Astrocyte (in vitro differentiated cells and primary cell): ENCODE data around the gene RPGR. TPM values are rescaled to one million over a fixed set of nuclear protein-coding genes. Genes with fewer than 3 reads are reported as not detected.

ENCODE experiments used
- DNase-seq: peaks from one replicate; pipeline ENCODE4 v3.0.0-alpha.2; 2010; ENCODE audit warnings: low read depth
- FAIRE-seq: peaks from 2 replicates; lab custom pipeline; 2011; peaks lifted over from hg19 to GRCh38; lab: Jason Lieb, UNC
- H2AFZ ChIP-seq: 2 replicates; pipeline ENCODE4 v1.6.0; 2012; ENCODE audit warnings: low read depth, low read length, inconsistent platforms
- H3K27ac ChIP-seq: 2 replicates; pipeline ENCODE4 v1.5.1; 2011; ENCODE audit warnings: low read depth, low read length, inconsistent platforms
- H3K27me3 ChIP-seq: 2 replicates; pipeline ENCODE4 v1.6.0; 2011; ENCODE audit warnings: low read length, inconsistent platforms; ENCODE audit not compliant: insufficient read depth
- H3K36me3 ChIP-seq: 2 replicates; pipeline ENCODE4 v1.5.1; 2011; ENCODE audit warnings: low read length, inconsistent platforms; ENCODE audit not compliant: insufficient read depth
- H3K4me1 ChIP-seq: 2 replicates; pipeline ENCODE4 v1.5.1; 2011; ENCODE audit warnings: low read length, inconsistent platforms; ENCODE audit not compliant: insufficient read depth
- H3K4me2 ChIP-seq: 2 replicates; pipeline ENCODE4 v1.6.0; 2012; ENCODE audit warnings: low read length, inconsistent platforms
- H3K4me3 ChIP-seq: 2 replicates; pipeline ENCODE4 v1.5.1; 2011; ENCODE audit warnings: low read depth, mild to moderate bottlenecking, low read length, inconsistent platforms; ENCODE audit not compliant: insufficient read depth
- H3K79me2 ChIP-seq: 2 replicates; pipeline ENCODE4 v1.6.0; 2012; ENCODE audit warnings: mild to moderate bottlenecking, low read length, inconsistent platforms; ENCODE audit not compliant: insufficient read depth
- H3K9ac ChIP-seq: 2 replicates; pipeline ENCODE4 v1.6.0; 2012; ENCODE audit warnings: mild to moderate bottlenecking, low read length, inconsistent platforms
- H3K9me3 ChIP-seq: 2 replicates; pipeline ENCODE4 v1.5.1; 2012; ENCODE audit warnings: low read depth, mild to moderate bottlenecking, low read length, inconsistent platforms; ENCODE audit not compliant: insufficient read depth
- H4K20me1 ChIP-seq: 2 replicates; pipeline ENCODE4 v1.6.0; 2012; ENCODE audit warnings: low read length, inconsistent platforms; ENCODE audit not compliant: insufficient read depth
- H3K27ac Mint-ChIP-seq: one replicate; pipeline ENCODE4 v1.8.0; 2021; ENCODE audit warnings: mild to moderate bottlenecking, mixed read lengths; ENCODE audit not compliant: unreplicated experiment
- H3K27me3 Mint-ChIP-seq: one replicate; pipeline ENCODE4 v1.8.0; 2021; ENCODE audit warnings: low read depth, mixed read lengths; ENCODE audit not compliant: unreplicated experiment
- H3K36me3 Mint-ChIP-seq: one replicate; pipeline ENCODE4 v1.8.0; 2021; ENCODE audit warnings: low read depth, mixed read lengths; ENCODE audit not compliant: unreplicated experiment
- H3K4me1 Mint-ChIP-seq: one replicate; pipeline ENCODE4 v1.8.0; 2021; ENCODE audit warnings: low read depth, mixed read lengths; ENCODE audit not compliant: unreplicated experiment
- H3K4me3 Mint-ChIP-seq: one replicate; pipeline ENCODE4 v1.8.0; 2021; ENCODE audit warnings: mild to moderate bottlenecking, moderate library complexity, mixed read lengths; ENCODE audit not compliant: unreplicated experiment
- H3K9me3 Mint-ChIP-seq: one replicate; pipeline ENCODE4 v1.8.0; 2021; ENCODE audit warnings: mild to moderate bottlenecking, mixed read lengths; ENCODE audit not compliant: unreplicated experiment
- CTCF ChIP-seq: IDR thresholded peaks from 2 replicates; pipeline ENCODE4 v1.5.1; 2011; ENCODE audit warnings: low read depth, mild to moderate bottlenecking, inconsistent platforms, low read length, moderate library complexity; ENCODE audit not compliant: insufficient read depth
- EZH2 ChIP-seq: IDR thresholded peaks from 2 replicates; pipeline ENCODE4 v1.6.1; 2012; ENCODE audit warnings: mild to moderate bottlenecking, low read length, inconsistent platforms; ENCODE audit not compliant: insufficient read depth
- total RNA-seq: library from RNA; stranded (reverse); gene quantifications from 2 replicates; pipeline ENCODE4 v1.2.1, GENCODE V29; 2021

The RPGR gene
- total RNA-seq, 1 donor from 2014 or later: 6.3 TPM

- Mint-ChIP-seq H3K4me3 (no peak overlapping the region), H3K9me3 (no peaks in the 10 kb centered on the region)
Observed at GRCh38 chrX:38273453-38273852, 53.9 kb downstream of the RPGR start.

GRCh38 chrX:38271154-38271716 is 56.1 kb downstream of the RPGR start:
- H3K9ac ChIP-seq: no peak overlapping the region
- DNase-seq: no peak
- H3K36me3 Mint-ChIP-seq: no peaks in the 10 kb centered on the region
- H3K27me3 Mint-ChIP-seq: no peaks in the 10 kb centered on the region
- no peaks in the 10 kb centered on the region for H3K36me3 ChIP-seq
- no peak overlapping the region for H2AFZ ChIP-seq
- no peaks in the 10 kb centered on the region for H3K79me2 ChIP-seq
- no peaks in the 10 kb centered on the region for H3K9me3 Mint-ChIP-seq
- FAIRE-seq: peak; percentile 99
- H3K4me3 Mint-ChIP-seq: no peak overlapping the region
- no peaks in the 10 kb centered on the region for H4K20me1 ChIP-seq
- TF ChIP-seq CTCF (no peak), EZH2 (no peak)
- H3K4me3 ChIP-seq: no peak overlapping the region
- no peaks in the 10 kb centered on the region for H3K27me3 ChIP-seq
- no peak overlapping the region for H3K4me2 ChIP-seq
- peaks cover 17% of the 10 kb centered on the region for H3K4me1 ChIP-seq
- no peaks in the 10 kb centered on the region for H3K9me3 ChIP-seq
- peaks cover 12% of the 10 kb centered on the region for H3K4me1 Mint-ChIP-seq
- no peak overlapping the region for H3K27ac ChIP-seq
- no peak overlapping the region for H3K27ac Mint-ChIP-seq

More at GRCh38 chrX:38273453-38273852, 53.9 kb downstream of the RPGR start:
- Mint-ChIP-seq H3K27me3 (no peaks in the 10 kb centered on the region), H3K4me1 (peaks cover 14% of the 10 kb centered on the region), H3K27ac (no peak overlapping the region), H3K36me3 (no peaks in the 10 kb centered on the region)
- Histone ChIP-seq H3K36me3 (no peaks in the 10 kb centered on the region), H2AFZ (no peak overlapping the region), H3K79me2 (no peaks in the 10 kb centered on the region), H3K27me3 (no peaks in the 10 kb centered on the region), H3K27ac (no peak overlapping the region), H3K9me3 (no peaks in the 10 kb centered on the region), H3K4me2 (no peak overlapping the region), H3K4me3 (no peak overlapping the region), H3K9ac (no peak overlapping the region), H4K20me1 (no peaks in the 10 kb centered on the region), H3K4me1 (peaks cover 19% of the 10 kb centered on the region)
- no peak for DNase-seq
- TF ChIP-seq CTCF: no peak
- TF ChIP-seq EZH2: no peak
- no peak for FAIRE-seq

DNA sequence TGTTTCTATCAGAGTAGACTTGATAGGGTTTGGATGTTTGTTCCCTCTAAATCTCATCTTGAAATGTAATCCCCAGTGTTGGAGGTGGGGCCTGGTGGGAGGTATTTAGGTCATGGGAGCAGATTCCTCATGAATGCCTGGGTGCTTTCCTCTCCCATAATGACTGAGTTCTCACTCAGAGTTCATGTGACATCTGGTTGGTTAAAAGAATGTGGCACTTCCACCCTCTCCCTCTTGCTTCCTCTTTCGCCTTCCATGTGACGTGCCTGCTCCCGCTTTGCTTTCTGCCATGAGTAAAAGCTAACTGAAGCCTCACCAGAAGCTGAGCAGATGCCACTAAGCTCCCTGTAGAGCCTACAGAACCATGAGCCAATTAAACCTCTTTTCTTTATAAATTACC is 59.3 kb downstream of the RPGR start:
- Histone ChIP-seq H3K9me3 (no peaks in the 10 kb centered on the region), H4K20me1 (no peaks in the 10 kb centered on the region), H3K9ac (no peak overlapping the region), H3K27ac (no peak overlapping the region), H3K4me1 (peaks cover 6% of the 10 kb centered on the region), H3K36me3 (no peaks in the 10 kb centered on the region), H3K27me3 (no peaks in the 10 kb centered on the region), H3K4me3 (no peak overlapping the region), H3K79me2 (no peaks in the 10 kb centered on the region), H3K4me2 (no peak overlapping the region), H2AFZ (no peak overlapping the region)
- no peaks in the 10 kb centered on the region for H3K9me3 Mint-ChIP-seq
- no peak overlapping the region for H3K4me3 Mint-ChIP-seq
- H3K27ac Mint-ChIP-seq: no peak overlapping the region
- H3K36me3 Mint-ChIP-seq: no peaks in the 10 kb centered on the region
- DNase-seq (no peak), FAIRE-seq (no peak)
- no peak for TF ChIP-seq EZH2
- no peaks in the 10 kb centered on the region for H3K27me3 Mint-ChIP-seq
- H3K4me1 Mint-ChIP-seq: peaks cover 6% of the 10 kb centered on the region
